IPS-18a (cell line): ENCODE results near the gene B3GALT5.

Experiments used
- H3K27ac ChIP-seq: one replicate; pipeline ENCODE4 v1.5.1; 2013; ENCODE audit warnings: low read length
- H3K27me3 ChIP-seq: one replicate; pipeline ENCODE4 v1.6.1; 2013; ENCODE audit warnings: mild to moderate bottlenecking, low read length; ENCODE audit not compliant: control insufficient read depth, insufficient read depth
- H3K36me3 ChIP-seq: one replicate; pipeline ENCODE4 v1.6.1; 2013; ENCODE audit warnings: low read depth, low read length; ENCODE audit not compliant: control insufficient read depth
- H3K4me1 ChIP-seq: one replicate; pipeline ENCODE4 v1.6.1; 2013; ENCODE audit warnings: low read depth, low read length; ENCODE audit not compliant: control insufficient read depth
- H3K4me3 ChIP-seq: one replicate; pipeline ENCODE4 v1.5.1; 2013; ENCODE audit warnings: low read length
- H3K9ac ChIP-seq: one replicate; pipeline ENCODE4 v1.6.1; 2013; ENCODE audit warnings: mild to moderate bottlenecking, low read length, moderate library complexity
- H3K9me3 ChIP-seq: one replicate; pipeline ENCODE4 v1.6.1; 2013; ENCODE audit warnings: low read depth, low read length; ENCODE audit not compliant: control insufficient read depth

The B3GALT5 gene

GRCh38 chr21:39712273-39712672 lies 99.5 kb downstream of the B3GALT5 start:
- H3K9ac ChIP-seq, result no peak overlapping the region
- H3K4me3 ChIP-seq, result no peak overlapping the region
- H3K27ac ChIP-seq, result no peak overlapping the region
- no peaks in the 10 kb centered on the region for H3K9me3 ChIP-seq
- peaks cover 11% of the 10 kb centered on the region for H3K4me1 ChIP-seq
- no peaks in the 10 kb centered on the region for H3K36me3 ChIP-seq
- H3K27me3 ChIP-seq, result no peaks in the 10 kb centered on the region

- Histone ChIP-seq H3K36me3 (no peaks in the 10 kb centered on the region), H3K9me3 (no peaks in the 10 kb centered on the region), H3K9ac (no peak overlapping the region), H3K27ac (no peak overlapping the region), H3K4me1 (peaks cover 5% of the 10 kb centered on the region), H3K4me3 (no peak overlapping the region), H3K27me3 (no peaks in the 10 kb centered on the region)
These were observed 100.2 kb downstream of the B3GALT5 start for GRCh38 chr21:39712976-39713375.

GRCh38 chr21:39713905-39714304 lies 101.2 kb downstream of the B3GALT5 start:
- Histone ChIP-seq H3K4me1 (peaks cover 5% of the 10 kb centered on the region), H3K27ac (no peak overlapping the region), H3K27me3 (no peaks in the 10 kb centered on the region), H3K9me3 (no peaks in the 10 kb centered on the region), H3K36me3 (no peaks in the 10 kb centered on the region), H3K9ac (no peak overlapping the region), H3K4me3 (no peak overlapping the region)

- H3K27me3 ChIP-seq, result no peaks in the 10 kb centered on the region
- H3K9me3 ChIP-seq, result no peaks in the 10 kb centered on the region
- H3K4me3 ChIP-seq, result no peak overlapping the region
- peaks cover under 1% of the 10 kb centered on the region for H3K4me1 ChIP-seq
- no peak overlapping the region for H3K27ac ChIP-seq
- no peak overlapping the region for H3K9ac ChIP-seq
- no peaks in the 10 kb centered on the region for H3K36me3 ChIP-seq
These were observed 101.6 kb downstream of the B3GALT5 start for GRCh38 chr21:39714331-39714730.

GRCh38 chr21:39715804-39716397 lies 103.2 kb downstream of the B3GALT5 start:
- Histone ChIP-seq H3K9me3 (no peaks in the 10 kb centered on the region), H3K27me3 (no peaks in the 10 kb centered on the region), H3K4me1 (no peaks in the 10 kb centered on the region), H3K4me3 (no peak overlapping the region), H3K36me3 (no peaks in the 10 kb centered on the region), H3K9ac (no peak overlapping the region), H3K27ac (no peak overlapping the region)

GRCh38 chr21:39720126-39720778 lies 107.5 kb downstream of the B3GALT5 start:
- Histone ChIP-seq H3K27ac (no peak overlapping the region), H3K4me1 (no peaks in the 10 kb centered on the region)

GRCh38 chr21:39721885-39722284 lies 109.1 kb downstream of the B3GALT5 start:
- Histone ChIP-seq H3K27ac (no peak overlapping the region), H3K4me3 (no peak overlapping the region), H3K4me1 (no peaks in the 10 kb centered on the region), H3K9me3 (no peaks in the 10 kb centered on the region), H3K27me3 (no peaks in the 10 kb centered on the region), H3K36me3 (no peaks in the 10 kb centered on the region), H3K9ac (no peak overlapping the region)

More at GRCh38 chr21:39720126-39720778, 107.5 kb downstream of the B3GALT5 start:
- Histone ChIP-seq H3K9ac (no peak overlapping the region), H3K4me3 (no peak overlapping the region), H3K9me3 (no peaks in the 10 kb centered on the region), H3K27me3 (no peaks in the 10 kb centered on the region), H3K36me3 (no peaks in the 10 kb centered on the region)
